Left ventricle myocardium inferior (tissue), 1 donor: ENCODE results near the gene CACHD1. TPM values are rescaled to one million over a fixed set of nuclear protein-coding genes. Genes with fewer than 3 reads are reported as not detected.

Experiments used
- DNase-seq: peaks from one replicate; pipeline ENCODE4 v3.0.0-alpha.2; 2020
- H3K27ac ChIP-seq: fragments of 200-600 bp; replicated peaks from 2 replicates; pipeline ENCODE4 v1.8.0; 2021
- H3K27me3 ChIP-seq: fragments of 200-600 bp; 2 replicates; pipeline ENCODE4 v1.8.0; 2021; ENCODE audit warnings: low read depth
- H3K36me3 ChIP-seq: fragments of 200-600 bp; 2 replicates; pipeline ENCODE4 v1.8.0; 2021
- H3K4me1 ChIP-seq: fragments of 200-600 bp; 2 replicates; pipeline ENCODE4 v1.8.0; 2021
- H3K4me3 ChIP-seq: fragments of 200-600 bp; 2 replicates; pipeline ENCODE4 v1.8.0; 2021; ENCODE audit warnings: mild to moderate bottlenecking, moderate library complexity
- H3K9me3 ChIP-seq: fragments of 200-600 bp; replicated peaks from 2 replicates; pipeline ENCODE4 v1.8.0; 2021
- intact Hi-C: fragments of 100-400 bp; cut with micrococcal nuclease; formaldehyde crosslinking; loops from one replicate; pipeline ENCODE4 v1.11.0; 2022
- total RNA-seq: library from RNA; stranded (reverse); fragmentation: NEBNext Ultra II Directional; extraction: Animal tissue kit (Norgen Biotek cat#: 25700); gene quantifications from one replicate; pipeline ENCODE4 v1.2.1, GENCODE V29; 2021
- TF ChIP-seq, protein P1 (sequence below): fragments of 200-600 bp; IDR thresholded peaks from 2 replicates; pipeline ENCODE4 v1.8.0; 2021; ENCODE audit warnings: antibody characterized with exemption, mild to moderate bottlenecking, borderline replicate concordance
- donor health status: DM: no; HTN: yes; CAD: no; lungs with severe emphysema.

CACHD1 gene
- total RNA-seq, 1 donor from 2014 or later: 2.7 TPM

DNA sequence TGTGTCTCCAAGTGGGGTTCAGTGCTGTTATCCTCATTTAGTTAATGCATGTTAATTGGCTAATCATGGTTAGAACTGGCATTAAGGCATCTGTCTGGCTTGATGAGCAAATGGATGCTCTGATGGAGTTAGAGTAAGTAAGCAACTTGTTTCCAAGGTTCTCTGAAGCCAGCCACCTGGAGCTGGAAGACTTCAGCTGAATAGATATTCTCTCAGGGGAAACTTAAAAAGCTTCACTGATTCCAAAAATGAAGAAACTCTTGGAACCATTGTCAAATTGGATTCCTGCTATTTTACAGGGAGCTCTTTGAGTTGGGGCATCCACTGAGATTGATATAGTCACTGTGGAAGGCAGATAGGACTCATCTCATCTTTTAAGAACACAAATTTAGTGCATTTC is 118.9 kb downstream of the CACHD1 start:
- no peak for DNase-seq
- H3K36me3 ChIP-seq: no peaks in the 10 kb centered on the region
- H3K9me3 ChIP-seq: no peaks in the 10 kb centered on the region
- TF ChIP-seq, protein P1, sequence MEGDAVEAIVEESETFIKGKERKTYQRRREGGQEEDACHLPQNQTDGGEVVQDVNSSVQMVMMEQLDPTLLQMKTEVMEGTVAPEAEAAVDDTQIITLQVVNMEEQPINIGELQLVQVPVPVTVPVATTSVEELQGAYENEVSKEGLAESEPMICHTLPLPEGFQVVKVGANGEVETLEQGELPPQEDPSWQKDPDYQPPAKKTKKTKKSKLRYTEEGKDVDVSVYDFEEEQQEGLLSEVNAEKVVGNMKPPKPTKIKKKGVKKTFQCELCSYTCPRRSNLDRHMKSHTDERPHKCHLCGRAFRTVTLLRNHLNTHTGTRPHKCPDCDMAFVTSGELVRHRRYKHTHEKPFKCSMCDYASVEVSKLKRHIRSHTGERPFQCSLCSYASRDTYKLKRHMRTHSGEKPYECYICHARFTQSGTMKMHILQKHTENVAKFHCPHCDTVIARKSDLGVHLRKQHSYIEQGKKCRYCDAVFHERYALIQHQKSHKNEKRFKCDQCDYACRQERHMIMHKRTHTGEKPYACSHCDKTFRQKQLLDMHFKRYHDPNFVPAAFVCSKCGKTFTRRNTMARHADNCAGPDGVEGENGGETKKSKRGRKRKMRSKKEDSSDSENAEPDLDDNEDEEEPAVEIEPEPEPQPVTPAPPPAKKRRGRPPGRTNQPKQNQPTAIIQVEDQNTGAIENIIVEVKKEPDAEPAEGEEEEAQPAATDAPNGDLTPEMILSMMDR: no peak
- H3K27me3 ChIP-seq: no peaks in the 10 kb centered on the region
- H3K27ac ChIP-seq: no peak overlapping the region
- H3K4me3 ChIP-seq: no peak overlapping the region
- H3K4me1 ChIP-seq: no peaks in the 10 kb centered on the region
- intact Hi-C loops: no loop called here

DNA sequence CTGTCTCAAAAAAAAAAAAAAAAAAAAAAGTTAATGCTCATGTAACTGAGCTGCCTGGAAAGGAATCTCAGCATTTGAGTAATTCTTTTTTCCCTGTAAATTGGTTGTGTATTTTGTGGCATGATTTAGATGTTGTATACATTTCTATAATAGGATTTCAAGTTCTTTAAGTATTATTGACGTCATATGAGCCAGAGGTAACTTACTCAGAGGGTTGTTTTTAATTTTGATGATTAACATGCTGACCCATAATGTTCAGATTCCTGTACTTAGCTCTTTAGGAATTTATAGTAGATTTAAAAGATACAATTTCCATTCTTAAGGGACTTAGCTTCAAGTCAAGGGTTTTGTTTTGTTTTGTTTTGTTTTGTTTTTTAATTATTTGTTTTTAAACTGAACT is 120.4 kb downstream of the CACHD1 start:
- H3K27me3 ChIP-seq: no peaks in the 10 kb centered on the region
- no peaks in the 10 kb centered on the region for H3K4me1 ChIP-seq
- intact Hi-C loops: no loop called here
- H3K27ac ChIP-seq: no peak overlapping the region
- DNase-seq: no peak
- H3K4me3 ChIP-seq: no peak overlapping the region
- no peaks in the 10 kb centered on the region for H3K9me3 ChIP-seq
- TF ChIP-seq, protein P1: no peak
- H3K36me3 ChIP-seq: no peaks in the 10 kb centered on the region

DNA sequence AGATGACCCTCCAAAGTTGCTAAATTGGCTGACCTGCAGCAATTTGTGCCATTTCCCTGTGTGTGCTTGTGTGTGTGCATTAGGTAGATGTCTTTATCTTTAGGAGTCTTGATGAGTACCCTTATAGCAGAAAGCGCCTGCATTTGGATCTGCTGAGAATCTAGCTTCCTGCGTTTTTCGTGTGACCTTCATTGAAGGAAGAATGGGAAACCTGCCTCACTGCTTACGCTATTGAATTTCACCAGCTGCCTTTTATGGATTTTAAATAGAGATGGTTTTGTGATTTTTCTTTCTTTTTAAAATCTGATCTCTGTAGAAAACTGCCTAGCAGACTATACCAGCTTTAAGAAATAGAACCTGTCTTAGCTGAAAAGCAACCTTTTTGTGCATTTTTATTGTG is 124.5 kb downstream of the CACHD1 start:
- H3K36me3 ChIP-seq: no peaks in the 10 kb centered on the region
- intact Hi-C loops: no loop called here
- H3K4me1 ChIP-seq: peaks cover 16% of the 10 kb centered on the region
- H3K27ac ChIP-seq: no peak overlapping the region
- H3K9me3 ChIP-seq: no peaks in the 10 kb centered on the region
- TF ChIP-seq, protein P1: no peak
- no peak for DNase-seq
- no peak overlapping the region for H3K4me3 ChIP-seq
- H3K27me3 ChIP-seq: no peaks in the 10 kb centered on the region

DNA sequence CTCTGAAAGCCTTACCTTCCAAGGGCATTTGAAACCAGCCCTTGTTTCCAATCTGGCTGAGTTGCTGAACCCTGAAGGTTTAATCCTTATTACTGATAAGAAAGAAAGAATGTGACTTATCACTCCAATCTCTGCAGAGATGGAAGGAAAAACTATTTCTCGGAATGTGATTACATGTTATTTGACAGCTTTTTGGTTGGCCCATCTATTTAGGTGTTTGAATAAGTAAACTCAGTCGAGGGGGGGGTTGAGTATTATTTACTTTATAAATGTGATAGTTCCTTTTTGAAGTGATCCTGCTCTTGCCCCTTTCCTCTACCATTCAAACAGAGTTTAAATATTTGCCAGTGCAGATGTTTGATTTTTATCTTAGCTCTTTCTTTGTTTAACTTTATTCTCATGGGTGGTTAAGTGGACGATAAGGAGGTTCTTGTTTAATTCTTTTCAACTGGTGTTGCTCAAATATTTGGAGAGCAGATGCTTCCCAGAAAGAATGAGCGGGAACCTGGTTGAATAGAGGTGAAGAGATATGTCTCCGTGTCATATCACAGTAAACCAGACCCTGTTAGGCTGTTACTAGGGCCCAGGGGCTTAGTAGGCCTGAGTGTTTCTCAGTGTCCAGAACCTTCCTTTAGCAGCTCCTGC is 126.1 kb downstream of the CACHD1 start:
- DNase-seq: no peak
- no peaks in the 10 kb centered on the region for H3K9me3 ChIP-seq
- H3K4me3 ChIP-seq: no peak overlapping the region
- intact Hi-C loops: no loop called here
- H3K27ac ChIP-seq: no peak overlapping the region
- H3K27me3 ChIP-seq: no peaks in the 10 kb centered on the region
- H3K4me1 ChIP-seq: peaks cover 16% of the 10 kb centered on the region
- no peaks in the 10 kb centered on the region for H3K36me3 ChIP-seq
- TF ChIP-seq, protein P1: no peak

DNA sequence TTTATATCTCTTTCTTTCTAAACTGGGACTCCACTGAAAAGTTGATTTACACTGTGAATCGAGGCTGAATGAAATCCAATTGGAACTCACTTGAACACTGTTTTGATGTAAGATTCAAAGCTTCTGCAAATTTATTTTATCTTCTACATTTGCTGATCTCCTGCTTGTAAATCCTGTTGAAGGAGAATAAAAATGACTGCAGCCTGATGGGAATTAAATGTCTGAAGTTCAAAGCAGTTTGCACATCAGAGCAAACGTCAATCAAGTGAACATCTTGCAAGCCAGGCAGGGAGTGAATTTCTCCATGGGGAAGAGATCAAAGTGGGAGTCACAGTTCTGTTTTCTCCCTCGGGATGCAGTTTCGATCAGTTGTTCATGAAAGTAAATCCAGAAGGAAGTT is 127.2 kb downstream of the CACHD1 start:
- H3K27me3 ChIP-seq: no peaks in the 10 kb centered on the region
- H3K27ac ChIP-seq: no peak overlapping the region
- no peaks in the 10 kb centered on the region for H3K36me3 ChIP-seq
- TF ChIP-seq, protein P1: no peak
- H3K4me3 ChIP-seq: no peak overlapping the region
- intact Hi-C loops: no loop called here
- no peak for DNase-seq
- no peaks in the 10 kb centered on the region for H3K9me3 ChIP-seq
- peaks cover 16% of the 10 kb centered on the region for H3K4me1 ChIP-seq
